ENCODE measurements around the gene ALDH1A2.
A peak's percentile ranks its signal among the peaks of the same experiment; 100 is the strongest.
"Not testable (repeated sequence)": the region's sequence is repeated elsewhere in the genome, so short reads cannot be mapped to it uniquely, and the experiment has no call there.

Gene ALDH1A2

DNA sequence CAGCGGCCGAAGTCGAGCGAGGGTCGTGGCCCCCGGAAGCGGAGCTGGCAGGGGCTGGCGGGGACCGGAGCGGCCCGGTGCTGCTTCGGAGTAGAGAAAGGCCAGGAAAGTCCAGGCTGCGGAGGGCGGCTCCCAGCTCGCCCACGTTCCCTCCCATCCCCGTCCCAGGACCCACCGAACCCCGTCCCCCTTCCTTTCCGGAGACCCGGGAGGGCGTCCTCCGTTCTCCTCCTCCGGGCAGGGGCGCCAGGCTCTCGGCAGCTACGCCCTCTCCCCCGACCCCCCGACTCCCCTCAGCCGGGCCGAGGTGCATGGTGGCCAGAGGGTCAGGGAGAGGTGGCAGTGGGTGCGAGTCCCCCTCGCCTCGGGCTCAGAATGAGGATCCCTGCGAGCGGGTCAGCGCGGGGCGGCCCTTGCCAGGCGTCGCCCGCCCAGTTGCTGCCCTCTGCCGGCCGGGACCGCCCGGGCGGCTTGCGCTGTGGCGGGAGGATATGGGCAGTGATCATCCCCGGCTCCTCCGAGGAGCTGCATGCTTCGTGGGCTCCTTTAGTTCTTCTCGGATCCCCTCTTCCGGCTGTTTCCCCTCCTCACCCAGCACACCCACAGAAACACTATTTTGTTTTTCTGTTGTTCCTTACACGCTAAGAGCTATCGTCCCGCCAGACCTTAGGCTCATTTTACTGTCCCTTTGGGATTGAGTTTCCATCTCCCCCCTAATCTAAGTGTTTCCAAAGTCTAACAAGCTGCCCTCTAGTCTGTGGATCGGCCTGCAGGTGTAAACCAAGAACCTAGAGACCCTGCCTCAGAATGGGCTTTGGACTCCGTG, 744 bp upstream of the ALDH1A2 start:
- DNase-seq, result peak; percentile 6

GRCh38 chr15:58064980-58065444, 499 bp downstream of the ALDH1A2 start:
- DNase-seq, result no peak

GRCh38 chr15:58064082-58064979, 1.2 kb downstream of the ALDH1A2 start:
- DNase-seq, result no peak

DNA sequence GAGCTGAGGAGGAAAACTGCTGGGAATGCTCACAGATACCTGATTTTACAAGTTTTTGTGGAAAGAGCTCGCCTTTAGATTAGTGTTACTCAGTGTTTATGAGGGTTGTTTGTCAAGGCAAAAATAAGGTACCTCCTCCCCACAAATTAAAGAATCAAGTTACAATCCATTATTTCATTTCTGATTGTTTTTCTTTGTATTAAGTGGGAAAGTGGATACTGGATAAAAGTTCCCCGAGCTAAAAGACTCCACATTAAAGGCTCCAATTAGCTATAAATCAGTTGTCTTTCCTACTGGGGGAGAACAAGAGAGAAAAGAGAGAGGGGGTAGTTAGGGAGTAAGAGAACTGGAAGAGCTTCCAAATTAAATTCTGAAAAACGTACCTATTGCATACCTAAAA, 1.9 kb downstream of the ALDH1A2 start:
- DNase-seq, result no peak

- DNase-seq, result no peak
Measured at GRCh38 chr15:58062983-58063382, 2.5 kb downstream of the ALDH1A2 start.

GRCh38 chr15:58062175-58062574, 3.3 kb downstream of the ALDH1A2 start:
- DNase-seq, result no peak

DNA sequence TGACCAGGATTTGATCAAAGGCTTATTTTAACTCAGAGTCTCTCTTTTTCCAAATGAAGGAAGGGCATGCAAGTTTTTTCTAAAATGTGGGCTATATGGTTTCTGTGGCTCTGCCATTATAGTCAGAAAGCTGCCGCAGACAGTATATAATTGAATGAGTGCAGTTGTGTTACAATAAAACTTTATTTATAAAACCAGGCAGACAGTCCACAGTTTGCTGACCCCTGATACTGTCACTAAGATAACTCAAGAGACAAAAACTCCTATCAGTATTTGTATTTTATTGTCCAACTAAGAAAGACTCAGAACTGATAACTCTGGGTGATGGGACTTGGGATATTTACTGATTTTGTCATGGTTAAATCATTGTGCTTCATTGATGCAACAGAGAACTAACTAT, 4.9 kb downstream of the ALDH1A2 start:
- DNase-seq, result no peak

DNA sequence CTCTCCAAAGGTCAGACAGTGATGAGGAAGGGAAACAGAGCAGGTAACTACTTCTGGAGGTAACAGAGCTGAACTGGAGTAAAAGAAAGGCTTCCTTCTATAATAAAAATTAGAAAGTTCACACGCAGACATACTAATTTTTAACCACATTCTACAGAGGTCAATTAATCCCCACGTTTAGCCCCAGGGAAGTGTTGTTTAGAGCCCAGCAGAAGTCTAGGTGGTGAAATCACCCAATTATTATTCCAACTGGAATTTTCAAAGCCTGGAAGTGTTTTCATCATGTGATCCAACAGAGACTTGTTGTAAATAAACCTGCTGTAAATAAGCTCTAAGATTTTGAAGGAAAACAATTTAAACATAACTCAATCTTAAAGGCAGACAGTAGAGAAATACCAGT, 6.8 kb downstream of the ALDH1A2 start:
- DNase-seq, result no peak

DNA sequence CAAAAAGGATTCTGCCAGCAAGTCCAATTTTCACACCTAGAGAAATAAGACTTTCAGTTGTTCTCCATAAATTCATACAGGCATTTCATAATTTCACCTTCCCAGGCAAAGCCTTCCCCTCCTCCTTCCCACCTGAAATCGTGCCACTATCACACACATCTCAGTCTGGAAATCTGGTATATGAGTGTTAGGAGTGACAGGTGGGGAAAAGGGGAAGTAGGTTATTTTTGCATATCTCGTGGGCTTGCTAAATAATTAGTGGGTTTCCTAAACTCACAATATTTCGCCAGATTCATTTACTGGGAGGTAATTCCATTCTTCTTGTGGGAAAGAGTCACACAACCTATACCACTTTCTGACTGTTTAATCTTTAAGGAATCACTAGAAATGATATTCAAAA, 7.4 kb downstream of the ALDH1A2 start:
- DNase-seq, result no peak

- DNase-seq, result no peak
Measured at GRCh38 chr15:58057559-58057958, 8.0 kb downstream of the ALDH1A2 start.

GRCh38 chr15:58056015-58056414, 9.5 kb downstream of the ALDH1A2 start:
- no peak for DNase-seq

DNA sequence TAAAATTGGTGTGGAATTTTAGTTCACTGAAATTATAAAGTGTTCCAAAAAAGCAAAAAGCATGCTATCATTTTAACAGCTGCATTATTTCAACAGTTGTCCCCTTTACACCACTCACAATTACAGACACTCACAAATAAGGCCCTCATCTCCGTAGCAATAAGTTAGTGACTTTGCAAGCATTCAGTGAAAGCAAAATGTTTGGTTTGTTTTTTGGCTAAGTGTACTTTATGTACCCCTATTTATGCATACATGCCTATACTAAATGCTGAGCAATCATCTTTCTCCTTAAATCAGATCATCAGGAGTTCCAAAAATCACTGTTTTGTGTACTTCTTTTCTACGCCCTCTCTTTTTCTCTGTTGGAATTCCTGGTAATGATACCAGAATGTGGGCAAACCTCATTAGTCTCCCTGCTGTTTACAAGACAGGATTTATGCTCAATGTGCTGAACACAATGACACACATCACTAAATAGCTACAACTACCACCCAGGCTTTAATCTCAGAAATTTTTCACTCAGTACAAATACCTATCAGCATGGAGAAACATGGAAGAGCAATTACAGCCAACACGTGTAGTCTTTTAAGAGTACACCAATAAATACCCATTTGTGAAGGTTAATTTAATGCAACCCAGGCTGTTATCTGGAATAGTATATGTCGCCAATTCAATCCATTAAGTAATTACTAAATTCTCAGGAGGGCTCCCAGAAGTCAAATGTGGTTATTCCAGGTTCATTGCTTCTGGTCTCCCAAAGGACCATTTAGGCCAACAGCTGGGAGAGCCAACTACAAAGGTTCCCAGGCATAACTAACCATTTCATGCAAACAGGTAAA, 12.0 kb downstream of the ALDH1A2 start:
- DNase-seq, result no peak

- no peak for DNase-seq
Measured at GRCh38 chr15:58052334-58052733, 13.2 kb downstream of the ALDH1A2 start.

DNA sequence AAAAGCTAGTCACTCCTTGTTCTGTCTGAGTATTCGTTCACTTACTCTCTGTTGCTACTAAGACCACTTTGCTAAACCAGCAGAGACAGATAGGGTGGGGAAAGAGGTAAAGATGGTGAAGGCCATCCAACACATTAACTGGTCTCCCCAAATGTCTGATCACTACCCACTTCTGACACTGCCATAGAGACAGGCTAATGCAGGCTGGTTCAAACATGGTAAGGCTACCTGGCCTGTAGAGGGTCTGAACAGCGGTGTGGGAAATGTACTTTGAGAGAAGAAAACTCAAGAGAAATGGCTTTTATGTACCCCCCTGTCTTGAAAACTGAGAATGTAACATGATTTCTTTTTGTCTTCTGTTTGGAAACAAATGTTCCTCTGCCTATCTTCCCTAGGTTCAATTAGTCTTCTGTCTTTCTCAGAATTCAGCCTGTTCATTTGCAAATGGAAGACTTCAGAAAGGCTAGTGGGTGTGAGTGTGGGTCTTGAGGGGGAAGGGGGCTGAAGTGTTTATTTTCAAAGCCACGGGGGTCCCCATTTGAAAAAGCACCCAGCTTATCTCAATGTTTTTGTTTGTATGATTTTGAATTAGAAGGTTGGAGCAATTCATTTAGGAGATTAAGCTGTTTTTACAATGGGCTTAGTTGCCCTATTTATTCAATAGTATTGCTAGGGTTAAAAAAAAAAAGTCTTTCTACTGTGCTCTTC, 15.8 kb downstream of the ALDH1A2 start:
- DNase-seq, result no peak

DNA sequence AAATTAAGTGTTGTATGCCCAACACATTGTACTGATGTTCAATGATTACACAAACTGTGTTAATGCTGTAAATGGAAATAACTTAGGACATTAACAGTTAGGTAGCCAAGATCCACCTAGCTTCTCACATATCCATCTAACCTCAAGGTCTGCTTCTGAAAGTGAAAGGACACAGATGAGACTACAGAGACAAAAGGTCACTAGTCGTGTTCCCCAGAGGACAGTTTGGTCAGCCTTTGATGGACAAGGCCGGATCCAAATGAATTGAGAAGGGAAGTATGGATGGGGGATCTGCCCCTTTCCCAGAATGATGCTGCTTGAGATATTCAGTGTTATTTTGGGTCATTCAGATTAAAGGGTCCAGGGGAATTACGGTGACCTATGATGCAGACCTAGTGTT, 17.2 kb downstream of the ALDH1A2 start:
- DNase-seq, result no peak

DNA sequence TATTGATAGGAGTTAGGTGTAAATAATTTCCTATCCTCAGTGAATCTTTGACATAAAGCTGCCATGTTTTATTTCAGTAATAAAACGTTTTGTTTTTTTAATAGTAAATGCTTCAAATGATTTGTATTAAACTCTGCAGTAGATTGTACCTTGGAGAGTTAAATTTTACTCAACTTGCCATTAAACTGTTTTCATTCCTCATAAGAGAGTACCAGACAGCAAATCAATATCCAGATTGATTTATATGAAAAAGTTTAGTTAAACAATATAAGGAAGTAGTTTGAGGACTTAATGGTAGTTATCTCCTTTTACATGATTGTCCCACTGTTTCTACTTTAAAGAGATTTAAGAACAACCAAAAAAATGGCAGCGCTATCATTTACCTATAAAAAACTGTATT, 18.4 kb downstream of the ALDH1A2 start:
- DNase-seq, result no peak

- DNase-seq, result no peak
Measured at GRCh38 chr15:58046467-58046866, 19.0 kb downstream of the ALDH1A2 start.

DNA sequence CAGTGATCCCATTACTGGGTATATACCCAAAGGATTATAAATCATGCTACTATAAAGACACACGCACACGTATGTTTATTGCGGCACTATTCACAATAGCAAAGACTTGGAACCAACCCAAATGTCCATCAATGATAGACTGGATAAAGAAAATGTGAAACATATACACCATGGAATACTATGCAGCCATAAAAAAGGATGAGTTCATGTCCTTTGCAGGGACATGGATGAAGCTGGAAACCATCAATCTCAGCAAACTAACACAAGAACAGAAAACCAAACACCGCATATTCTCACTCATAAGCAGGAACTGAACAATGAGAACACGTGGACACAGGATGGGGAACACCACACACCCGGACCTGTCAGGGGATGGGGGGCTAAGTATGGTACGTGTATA, 20.1 kb downstream of the ALDH1A2 start:
- not testable (repeated sequence) for DNase-seq

- DNase-seq, result no peak
Measured at GRCh38 chr15:58044551-58044950, 21.0 kb downstream of the ALDH1A2 start.

- DNase-seq, result peak; percentile 29
Measured at GRCh38 chr15:58043192-58043903, 22.2 kb downstream of the ALDH1A2 start.

GRCh38 chr15:58042006-58042405, 23.5 kb downstream of the ALDH1A2 start:
- no peak for DNase-seq

GRCh38 chr15:58040150-58040549, 25.4 kb downstream of the ALDH1A2 start:
- DNase-seq, result no peak

Data from CD4-positive, alpha-beta T cell treated with Interleukin-4 for 4 hours (primary cell).